GM21390 (cell line): ENCODE results near the gene PARP8.
A peak's percentile ranks its signal among the peaks of the same experiment; 100 is the strongest.
"Not testable (repeated sequence)": the region's sequence is repeated elsewhere in the genome, so short reads cannot be mapped to it uniquely, and the experiment has no call there.

ENCODE experiments used
- ATAC-seq: cut with Tn5 transposase; IDR thresholded peaks from one replicate; pipeline ENCODE4 v1.9.1; 2021; ENCODE audit not compliant: unreplicated experiment

The PARP8 gene

GRCh38 chr5:50675385-50675784 lies 8.9 kb downstream of the PARP8 start:
- ATAC-seq = no peak

- ATAC-seq = not testable (repeated sequence)
Observed at GRCh38 chr5:50679554-50679953, 13.1 kb downstream of the PARP8 start.

GRCh38 chr5:50684721-50685120 lies 18.3 kb downstream of the PARP8 start:
- no peak for ATAC-seq

- ATAC-seq = no peak
Observed at GRCh38 chr5:50687548-50687947, 21.1 kb downstream of the PARP8 start.

GRCh38 chr5:50691399-50692016 lies 25.1 kb downstream of the PARP8 start:
- ATAC-seq = no peak

- no peak for ATAC-seq
Observed at GRCh38 chr5:50694027-50694590, 27.7 kb downstream of the PARP8 start.

- ATAC-seq = not testable (repeated sequence)
Observed at GRCh38 chr5:50694626-50695025, 28.2 kb downstream of the PARP8 start.

GRCh38 chr5:50697739-50698138 lies 31.3 kb downstream of the PARP8 start:
- ATAC-seq = peak; percentile 68

GRCh38 chr5:50699737-50700136 lies 33.3 kb downstream of the PARP8 start:
- no peak for ATAC-seq

GRCh38 chr5:50700706-50701105 lies 34.3 kb downstream of the PARP8 start:
- no peak for ATAC-seq

- peak; percentile 63 for ATAC-seq
Observed at GRCh38 chr5:50702615-50703366, 36.4 kb downstream of the PARP8 start.

- ATAC-seq = no peak
Observed at GRCh38 chr5:50703367-50703666, 36.9 kb downstream of the PARP8 start.

GRCh38 chr5:50704730-50705129 lies 38.3 kb downstream of the PARP8 start:
- no peak for ATAC-seq

- no peak for ATAC-seq
Observed at GRCh38 chr5:50709471-50709870, 43.0 kb downstream of the PARP8 start.

- peak; percentile 13 for ATAC-seq
Observed at GRCh38 chr5:50710838-50711237, 44.4 kb downstream of the PARP8 start.

GRCh38 chr5:50711280-50711679 lies 44.8 kb downstream of the PARP8 start:
- peak; percentile 95 for ATAC-seq

GRCh38 chr5:50712479-50712878 lies 46.0 kb downstream of the PARP8 start:
- ATAC-seq = no peak

GRCh38 chr5:50715001-50715400 lies 48.6 kb downstream of the PARP8 start:
- ATAC-seq = no peak

GRCh38 chr5:50716134-50716533 lies 49.7 kb downstream of the PARP8 start:
- no peak for ATAC-seq

- no peak for ATAC-seq
Observed at GRCh38 chr5:50717651-50718050, 51.2 kb downstream of the PARP8 start.

GRCh38 chr5:50720061-50720710 lies 53.7 kb downstream of the PARP8 start:
- no peak for ATAC-seq

GRCh38 chr5:50722223-50722622 lies 55.8 kb downstream of the PARP8 start:
- ATAC-seq = no peak
